Upper lobe of left lung (tissue), 4 donors: ENCODE results near the gene MRPL42.
"Not testable (repeated sequence)": the region's sequence is repeated elsewhere in the genome, so short reads cannot be mapped to it uniquely, and the experiment has no call there.

Experiments
- EP300 ChIP-seq, 4 donors: sonication (generic); formaldehyde crosslinking; IDR thresholded peaks; one replicate each; pipeline ENCODE4 v1.5.1; 2017; ENCODE audit warnings: antibody characterized with exemption in 4 of 4, control low read depth in 2 of 4
- POLR2A ChIP-seq, 4 donors: fragments of 450-650 bp; IDR thresholded peaks; one replicate each; pipeline ENCODE4 v1.5.1; 2016 to 2017; ENCODE audit warnings: antibody characterized with exemption in 4 of 4, mild to moderate bottlenecking in 2 of 4
- POLR2AphosphoS5 ChIP-seq, 2 donors: sonication (generic); formaldehyde crosslinking; IDR thresholded peaks; one replicate each; pipeline ENCODE4 v1.5.1; 2017; ENCODE audit warnings: antibody characterized with exemption in 2 of 2
- TF ChIP-seq, protein P1 (sequence below), 6 experiments: fragments of 450-650 bp in 4 of 6; fragments of 200-600 bp in 2 of 6; sonication (generic) in 2 of 6; IDR thresholded peaks; one replicate each; pipeline ENCODE4 v1.5.1; 2016 to 2019; ENCODE audit warnings: antibody characterized with exemption in 6 of 6

DNA sequence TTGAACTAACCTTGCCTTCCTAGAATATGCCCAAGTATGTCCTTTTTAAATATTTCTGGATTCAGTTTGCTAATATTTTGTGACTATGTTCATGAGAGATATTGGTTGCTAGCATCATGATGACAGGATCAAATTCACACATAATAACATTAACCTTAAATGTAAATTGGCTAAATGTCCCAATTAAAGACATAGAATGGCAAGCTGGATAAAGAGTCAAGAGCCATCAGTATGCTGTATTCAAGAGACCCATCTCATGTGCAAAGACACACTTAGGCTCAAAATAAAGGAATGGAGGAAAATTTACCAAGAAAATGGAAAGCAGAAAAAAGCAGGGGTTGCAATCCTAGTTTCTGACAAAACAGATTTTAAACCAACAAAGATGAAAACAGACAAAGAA lies 90.6 kb downstream of the MRPL42 start:
- TF ChIP-seq POLR2A, POLR2AphosphoS5, EP300 (IDR thresholded peaks at IDR 0.05): not testable (repeated sequence)
- TF ChIP-seq, protein P1, sequence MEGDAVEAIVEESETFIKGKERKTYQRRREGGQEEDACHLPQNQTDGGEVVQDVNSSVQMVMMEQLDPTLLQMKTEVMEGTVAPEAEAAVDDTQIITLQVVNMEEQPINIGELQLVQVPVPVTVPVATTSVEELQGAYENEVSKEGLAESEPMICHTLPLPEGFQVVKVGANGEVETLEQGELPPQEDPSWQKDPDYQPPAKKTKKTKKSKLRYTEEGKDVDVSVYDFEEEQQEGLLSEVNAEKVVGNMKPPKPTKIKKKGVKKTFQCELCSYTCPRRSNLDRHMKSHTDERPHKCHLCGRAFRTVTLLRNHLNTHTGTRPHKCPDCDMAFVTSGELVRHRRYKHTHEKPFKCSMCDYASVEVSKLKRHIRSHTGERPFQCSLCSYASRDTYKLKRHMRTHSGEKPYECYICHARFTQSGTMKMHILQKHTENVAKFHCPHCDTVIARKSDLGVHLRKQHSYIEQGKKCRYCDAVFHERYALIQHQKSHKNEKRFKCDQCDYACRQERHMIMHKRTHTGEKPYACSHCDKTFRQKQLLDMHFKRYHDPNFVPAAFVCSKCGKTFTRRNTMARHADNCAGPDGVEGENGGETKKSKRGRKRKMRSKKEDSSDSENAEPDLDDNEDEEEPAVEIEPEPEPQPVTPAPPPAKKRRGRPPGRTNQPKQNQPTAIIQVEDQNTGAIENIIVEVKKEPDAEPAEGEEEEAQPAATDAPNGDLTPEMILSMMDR (IDR thresholded peaks at IDR 0.05) = not testable (repeated sequence)
